BJ (cell line): ENCODE results near the gene GNPAT. TPM values are rescaled to one million over a fixed set of nuclear protein-coding genes. Genes with fewer than 3 reads are reported as not detected.

ENCODE experiments used
- CTCF ChIA-PET: fragments of 350-600 bp; formaldehyde crosslinking; extraction: SDS; loops from one replicate; lab custom pipeline; 2021; ENCODE audit warnings: antibody characterized with exemption, inconsistent platforms; lab: Yijun Ruan, JAX
- POLR2A ChIA-PET: fragments of 300-600 bp; sonication (Branson Sonifier 250); formaldehyde crosslinking; extraction: SDS; loops from one replicate; lab custom pipeline; 2021; ENCODE audit warnings: antibody characterized with exemption; lab: Charles Lee
- DNase-seq: peaks from one replicate; pipeline ENCODE4 v3.0.0-alpha.2; 2011; ENCODE audit warnings: low read depth
- H3K27me3 ChIP-seq: 2 replicates; pipeline ENCODE4 v1.6.0; 2011; ENCODE audit warnings: low read length; ENCODE audit not compliant: control insufficient read depth, insufficient read depth
- H3K36me3 ChIP-seq: 2 replicates; pipeline ENCODE4 v1.5.1; 2011; ENCODE audit warnings: low read length; ENCODE audit not compliant: control insufficient read depth, insufficient read depth
- H3K4me3 ChIP-seq: 2 replicates; pipeline ENCODE4 v1.5.1; 2011; ENCODE audit warnings: low read depth, mild to moderate bottlenecking, control low read depth, low read length
- polyA plus RNA-seq: library from polyadenylated mRNA; depleted of rRNA; stranded (reverse); fragments of >200 nt; gene quantifications from 2 replicates; pipeline ENCODE4 v1.2.3, GENCODE V29; 2011
- TF ChIP-seq, protein P1 (sequence below): IDR thresholded peaks from 2 replicates; pipeline ENCODE4 v1.5.1; 2011; ENCODE audit warnings: low read depth, mild to moderate bottlenecking, control low read depth, inconsistent platforms, low read length, moderate library complexity; ENCODE audit not compliant: insufficient read depth

Gene GNPAT
- polyA plus RNA-seq, 1 experiment, result 22.8 TPM

DNA sequence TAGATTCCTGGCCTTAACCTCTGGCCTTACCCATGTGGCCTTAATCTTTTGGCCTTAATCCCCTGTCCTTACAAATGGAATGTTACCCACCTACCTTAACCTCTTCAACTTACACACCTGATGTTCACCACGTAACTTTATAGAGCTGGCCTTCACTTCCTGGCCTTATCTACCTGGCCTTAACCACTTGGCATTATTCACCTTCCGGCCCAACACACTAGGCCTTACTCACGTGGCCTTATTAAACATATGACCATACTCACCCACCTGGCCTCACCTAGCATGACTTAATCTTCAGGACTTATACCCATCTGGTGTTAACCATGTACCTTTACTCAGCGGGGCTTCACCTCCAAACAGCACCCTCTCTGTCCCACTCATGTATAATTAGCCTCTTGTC, 54.9 kb downstream of the GNPAT start:
- H3K4me3 ChIP-seq, result no peak overlapping the region
- CTCF ChIA-PET, result interaction anchor here (0.6 kb wide), 1 partner anchor 224 kb away, joined by 6 read pairs; no protein-coding TSS in a partner anchor
- H3K27me3 ChIP-seq, result no peaks in the 10 kb centered on the region
- POLR2A ChIA-PET, result no interaction called here
- H3K36me3 ChIP-seq, result no peaks in the 10 kb centered on the region
- no peak for DNase-seq
- TF ChIP-seq, protein P1, sequence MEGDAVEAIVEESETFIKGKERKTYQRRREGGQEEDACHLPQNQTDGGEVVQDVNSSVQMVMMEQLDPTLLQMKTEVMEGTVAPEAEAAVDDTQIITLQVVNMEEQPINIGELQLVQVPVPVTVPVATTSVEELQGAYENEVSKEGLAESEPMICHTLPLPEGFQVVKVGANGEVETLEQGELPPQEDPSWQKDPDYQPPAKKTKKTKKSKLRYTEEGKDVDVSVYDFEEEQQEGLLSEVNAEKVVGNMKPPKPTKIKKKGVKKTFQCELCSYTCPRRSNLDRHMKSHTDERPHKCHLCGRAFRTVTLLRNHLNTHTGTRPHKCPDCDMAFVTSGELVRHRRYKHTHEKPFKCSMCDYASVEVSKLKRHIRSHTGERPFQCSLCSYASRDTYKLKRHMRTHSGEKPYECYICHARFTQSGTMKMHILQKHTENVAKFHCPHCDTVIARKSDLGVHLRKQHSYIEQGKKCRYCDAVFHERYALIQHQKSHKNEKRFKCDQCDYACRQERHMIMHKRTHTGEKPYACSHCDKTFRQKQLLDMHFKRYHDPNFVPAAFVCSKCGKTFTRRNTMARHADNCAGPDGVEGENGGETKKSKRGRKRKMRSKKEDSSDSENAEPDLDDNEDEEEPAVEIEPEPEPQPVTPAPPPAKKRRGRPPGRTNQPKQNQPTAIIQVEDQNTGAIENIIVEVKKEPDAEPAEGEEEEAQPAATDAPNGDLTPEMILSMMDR, result no peak

DNA sequence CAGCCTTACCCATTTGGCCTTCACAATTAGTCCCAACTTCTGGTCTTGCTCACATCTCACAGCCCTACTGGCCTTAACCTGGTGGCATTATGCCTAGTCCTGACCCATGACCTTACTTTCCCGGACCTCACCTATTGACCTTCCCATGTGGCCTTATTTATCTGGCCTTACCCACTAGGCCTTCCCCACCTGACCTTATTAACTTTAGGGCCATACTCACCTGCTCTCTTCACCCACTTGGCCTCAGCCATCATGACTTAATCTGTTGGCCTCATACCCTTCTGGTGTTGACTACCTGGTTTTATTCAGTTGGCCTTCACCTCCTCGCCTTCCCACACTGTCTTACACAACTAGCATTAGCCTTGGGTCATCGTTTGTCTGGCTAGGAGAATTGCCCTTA, 61.0 kb downstream of the GNPAT start:
- TF ChIP-seq, protein P1, result no peak
- H3K27me3 ChIP-seq, result no peaks in the 10 kb centered on the region
- no peak for DNase-seq
- no peaks in the 10 kb centered on the region for H3K36me3 ChIP-seq
- POLR2A ChIA-PET, result no interaction called here
- no peak overlapping the region for H3K4me3 ChIP-seq
- CTCF ChIA-PET, result no interaction called here

DNA sequence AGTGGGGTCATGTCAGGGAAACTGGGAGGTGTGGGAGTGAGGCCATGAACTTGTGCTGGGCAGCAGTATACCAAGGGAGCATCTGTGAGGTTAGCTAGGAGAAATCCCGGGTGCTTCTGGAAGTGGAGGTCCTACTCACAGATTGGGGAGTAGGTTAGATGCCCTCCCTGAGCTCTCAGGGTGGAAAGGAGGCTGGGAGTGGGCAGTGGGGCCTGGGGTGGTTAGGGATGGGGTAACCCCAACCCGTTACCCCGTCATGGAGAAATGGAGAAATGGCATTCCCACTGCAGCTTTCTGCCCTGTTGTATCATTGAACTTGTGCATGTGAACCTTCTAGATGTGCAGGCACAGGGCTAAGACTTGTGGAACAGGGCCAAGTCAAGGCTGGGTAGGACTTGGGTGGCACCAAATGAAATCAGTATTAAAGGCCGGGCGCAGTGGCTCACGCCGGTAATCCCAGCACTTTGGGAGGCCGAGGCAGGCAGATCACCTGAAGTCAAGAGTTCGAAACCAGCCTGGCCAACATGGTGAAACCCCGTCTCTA, 69.5 kb downstream of the GNPAT start:
- POLR2A ChIA-PET, result no interaction called here
- TF ChIP-seq, protein P1, result no peak
- CTCF ChIA-PET, result interaction anchor here (0.8 kb wide), 1 partner anchor 16 kb away, joined by 3 read pairs; no protein-coding TSS in a partner anchor
- no peak overlapping the region for H3K4me3 ChIP-seq
- no peaks in the 10 kb centered on the region for H3K36me3 ChIP-seq
- no peak for DNase-seq
- H3K27me3 ChIP-seq, result no peaks in the 10 kb centered on the region; the same call in 1 of the 2 replicates

DNA sequence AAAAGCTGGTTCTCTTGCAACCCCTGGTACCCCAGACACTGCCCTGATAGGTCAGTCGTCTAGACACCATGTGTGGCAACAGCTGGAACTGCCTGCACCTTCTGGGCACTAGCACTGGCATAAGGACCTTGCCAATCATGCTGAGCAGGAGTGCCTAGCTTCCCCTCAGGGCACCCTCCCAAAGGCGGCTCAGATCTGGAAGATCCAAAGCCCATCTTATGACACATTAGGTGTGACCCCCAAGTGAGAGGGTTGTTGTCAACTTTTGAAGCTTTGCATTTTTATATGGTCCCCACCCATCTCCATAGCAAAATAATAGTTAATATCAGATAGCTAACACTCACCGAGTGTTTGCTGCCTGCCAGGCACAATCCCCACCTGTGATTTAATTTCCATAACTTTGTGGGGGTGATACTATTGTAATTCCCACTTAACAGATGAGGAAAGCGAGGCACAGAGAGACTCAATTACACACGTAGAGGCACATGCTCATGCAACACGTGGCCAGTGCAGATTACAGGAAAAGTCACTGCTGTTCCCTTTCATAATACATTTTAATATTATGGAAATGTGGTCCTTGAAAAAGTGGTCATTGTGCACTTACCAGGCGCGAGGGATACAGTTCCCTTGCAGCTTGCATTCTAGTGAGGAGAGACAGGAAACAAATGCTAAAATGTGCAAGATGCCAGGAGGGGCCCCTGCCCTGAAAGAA, 70.9 kb downstream of the GNPAT start:
- ChIA-PET CTCF (interaction anchor here (0.8 to 1.1 kb wide), 2 partner anchors 13 to 287 kb away, joined by 3 read pairs; no protein-coding TSS in a partner anchor), POLR2A (no interaction called here)
- H3K27me3 ChIP-seq, result no peaks in the 10 kb centered on the region; the same call in 1 of the 2 replicates
- DNase-seq, result no peak
- H3K4me3 ChIP-seq, result no peak overlapping the region
- H3K36me3 ChIP-seq, result no peaks in the 10 kb centered on the region
- TF ChIP-seq, protein P1, result no peak

DNA sequence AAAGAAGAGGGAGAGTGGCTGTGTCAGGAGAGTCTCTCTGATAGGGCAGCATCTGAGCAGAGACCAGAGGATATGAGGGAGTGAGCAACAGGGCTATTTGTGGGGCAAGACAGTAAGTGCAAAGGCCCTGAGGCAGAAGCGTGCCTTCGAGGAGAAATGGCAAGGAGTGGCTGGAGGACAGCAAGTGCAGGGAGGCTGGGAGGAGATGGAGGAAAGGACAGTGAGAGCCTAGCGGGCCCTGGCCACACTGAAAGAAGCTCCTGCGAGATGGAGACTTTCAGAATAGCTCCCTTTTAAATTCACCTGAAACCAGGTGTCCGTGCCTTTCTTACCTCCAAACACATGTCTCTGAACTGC, 71.4 kb downstream of the GNPAT start:
- H3K4me3 ChIP-seq, result no peak overlapping the region
- no peaks in the 10 kb centered on the region for H3K36me3 ChIP-seq
- ChIA-PET CTCF (interaction anchor here (0.8 kb wide), 1 partner anchor 287 kb away, joined by 3 read pairs; no protein-coding TSS in a partner anchor), POLR2A (no interaction called here)
- H3K27me3 ChIP-seq, result no peaks in the 10 kb centered on the region; the same call in 1 of the 2 replicates
- TF ChIP-seq, protein P1, result no peak
- no peak for DNase-seq
